ENCODE measurements around the gene GFAP.

The GFAP gene

GRCh38 chr17:44894642-44895041 is 20.7 kb downstream of the GFAP start:
- DNase-seq: no peak

- no peak for DNase-seq
These were observed 23.1 kb downstream of the GFAP start for GRCh38 chr17:44892250-44892649.

- no peak for DNase-seq
These were observed 26.3 kb downstream of the GFAP start for GRCh38 chr17:44889003-44889402.

GRCh38 chr17:44887971-44888954 is 27.0 kb downstream of the GFAP start:
- DNase-seq: no peak

GRCh38 chr17:44887016-44887415 is 28.3 kb downstream of the GFAP start:
- no peak for DNase-seq

- no peak for DNase-seq
These were observed 30.4 kb downstream of the GFAP start for GRCh38 chr17:44884941-44885340.

GRCh38 chr17:44881145-44881544 is 34.2 kb downstream of the GFAP start:
- DNase-seq: no peak

- no peak for DNase-seq
These were observed 35.2 kb downstream of the GFAP start for GRCh38 chr17:44880062-44880461.

- no peak for DNase-seq
These were observed 35.9 kb downstream of the GFAP start for GRCh38 chr17:44879376-44879775.

GRCh38 chr17:44878627-44879221 is 36.6 kb downstream of the GFAP start:
- DNase-seq: peak in 1 of 2 donors; percentile 21

GRCh38 chr17:44877121-44877520 is 38.2 kb downstream of the GFAP start:
- DNase-seq: no peak

GRCh38 chr17:44875761-44876160 is 39.5 kb downstream of the GFAP start:
- DNase-seq: no peak

- DNase-seq: no peak
These were observed 43.0 kb downstream of the GFAP start for GRCh38 chr17:44872131-44872768.

GRCh38 chr17:44871556-44871955 is 43.7 kb downstream of the GFAP start:
- DNase-seq: no peak

- DNase-seq: no peak
These were observed 47.5 kb downstream of the GFAP start for GRCh38 chr17:44867841-44868240.

- no peak for DNase-seq
These were observed 49.4 kb downstream of the GFAP start for GRCh38 chr17:44865931-44866330.

- peak; percentile 74 to 79 for DNase-seq
These were observed 50.1 kb downstream of the GFAP start for GRCh38 chr17:44865231-44865660.

- DNase-seq: no peak
These were observed 50.5 kb downstream of the GFAP start for GRCh38 chr17:44864831-44865230.

GRCh38 chr17:44863061-44863918 is 52.0 kb downstream of the GFAP start:
- DNase-seq: no peak

- DNase-seq: no peak
These were observed 52.9 kb downstream of the GFAP start for GRCh38 chr17:44862278-44862914.

- no peak for DNase-seq
These were observed 55.6 kb downstream of the GFAP start for GRCh38 chr17:44859701-44860100.

- no peak for DNase-seq
These were observed 61.1 kb downstream of the GFAP start for GRCh38 chr17:44854192-44854591.
